HG03460 (cell line): ENCODE measurements around the gene HDLBP.
"Not testable (repeated sequence)": the region's sequence is repeated elsewhere in the genome, so short reads cannot be mapped to it uniquely, and the experiment has no call there.

ENCODE experiments used
- ATAC-seq: cut with Tn5 transposase; IDR thresholded peaks from one replicate; pipeline ENCODE4 v1.9.1; 2021; ENCODE audit not compliant: unreplicated experiment

The HDLBP gene

GRCh38 chr2:241330616-241330981 is 15.1 kb upstream of the HDLBP start:
- ATAC-seq = no peak

DNA sequence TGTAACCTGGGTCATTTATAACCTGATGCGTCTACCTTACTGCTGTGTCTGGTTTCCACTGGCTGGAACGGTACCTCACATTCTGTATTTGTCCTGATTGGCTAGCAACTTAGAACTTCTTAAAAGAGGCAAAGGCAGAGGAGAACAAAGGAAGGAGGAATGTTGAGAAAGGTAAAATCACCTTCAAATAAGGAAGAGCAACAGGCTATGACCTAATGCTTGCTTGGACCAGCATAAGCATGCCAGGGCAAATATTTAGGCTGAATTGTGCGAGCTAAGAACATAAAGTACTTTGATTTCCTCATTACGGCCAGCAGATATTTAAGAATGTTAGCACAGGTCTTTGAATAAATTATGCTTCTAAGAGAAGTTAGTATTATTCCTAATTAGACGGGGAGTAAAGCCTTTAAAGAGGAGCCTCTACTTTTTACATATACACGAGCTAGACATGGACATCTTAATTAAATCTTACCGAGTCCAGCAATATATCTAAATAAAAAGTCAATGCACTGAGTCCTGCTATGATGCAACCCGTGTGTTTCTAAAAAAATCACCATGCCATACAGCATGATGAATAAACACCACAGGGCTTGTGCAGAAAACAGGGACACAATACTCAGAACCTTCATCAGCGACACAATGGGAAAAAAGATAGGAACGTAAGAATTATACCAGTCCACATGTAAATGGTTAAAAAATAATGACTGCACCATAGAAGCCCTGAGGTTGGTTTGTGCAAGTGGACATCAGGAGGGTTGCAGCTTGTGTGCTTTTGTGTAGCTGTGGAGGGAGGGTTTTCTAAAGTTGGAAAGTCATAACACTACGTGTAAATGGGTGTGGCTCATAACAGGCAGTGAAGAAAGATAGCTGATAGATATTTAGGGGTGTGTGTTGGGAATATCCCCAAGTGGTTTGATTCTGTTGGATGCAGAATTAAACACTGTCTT is 14.5 kb upstream of the HDLBP start:
- ATAC-seq = no peak

DNA sequence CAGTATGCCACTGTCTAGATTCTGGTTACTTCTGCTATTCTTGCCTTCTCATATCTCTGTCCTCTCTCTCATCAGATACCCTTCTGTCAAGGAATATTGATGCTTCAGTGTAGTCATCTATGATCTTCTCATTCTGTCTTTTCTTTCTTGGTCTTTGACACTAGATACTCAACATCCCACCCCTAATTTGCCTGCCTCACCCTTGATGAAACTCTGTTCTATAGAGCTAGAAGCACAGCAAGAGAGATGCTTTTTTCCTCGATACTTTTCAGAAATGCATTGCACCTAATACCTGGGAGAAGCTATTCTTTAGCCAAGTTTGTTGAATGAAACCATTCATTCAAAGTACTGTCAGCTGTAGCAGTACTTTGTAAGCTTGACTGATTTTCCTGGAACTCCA is 9.8 kb upstream of the HDLBP start:
- ATAC-seq = no peak

GRCh38 chr2:241324775-241325174 is 9.3 kb upstream of the HDLBP start:
- ATAC-seq = no peak

DNA sequence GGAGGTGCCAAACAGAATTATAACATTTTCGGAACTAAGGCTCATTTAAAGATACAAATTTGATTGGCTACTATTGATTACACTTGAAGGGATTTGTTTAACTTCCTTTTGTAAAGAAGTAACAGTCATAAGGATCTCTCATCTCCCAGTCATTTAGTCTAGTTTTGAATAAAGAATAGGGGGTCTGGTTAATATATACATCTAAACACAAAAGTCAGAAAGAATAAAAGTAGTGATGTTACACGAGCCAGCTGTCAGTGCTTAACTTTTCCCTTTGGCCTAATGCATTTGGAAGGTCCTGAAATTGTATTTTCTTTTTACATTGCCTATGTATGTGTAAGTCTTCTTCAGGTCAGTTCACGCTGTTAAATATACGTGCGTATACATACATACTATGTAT is 8.3 kb upstream of the HDLBP start:
- ATAC-seq = no peak

DNA sequence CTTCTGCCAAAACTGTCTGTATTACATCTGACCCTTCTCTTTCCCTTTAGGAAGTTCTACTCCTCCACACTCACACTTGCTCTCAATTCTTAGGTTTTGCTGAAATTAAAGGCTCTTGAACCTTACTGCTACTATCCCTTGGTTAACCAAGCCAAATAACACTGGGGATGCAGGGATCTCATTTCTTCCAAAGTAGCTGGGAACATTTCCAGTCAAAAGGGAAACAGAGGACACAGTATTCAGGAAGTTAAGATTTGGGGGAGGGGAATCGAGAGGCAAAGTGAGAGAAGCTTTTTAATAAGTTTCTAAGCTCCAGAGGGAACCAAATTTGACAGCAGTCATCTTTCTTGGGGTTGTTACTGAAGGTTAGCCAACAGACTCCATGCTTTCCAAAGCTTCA is 6.4 kb upstream of the HDLBP start:
- no peak for ATAC-seq

DNA sequence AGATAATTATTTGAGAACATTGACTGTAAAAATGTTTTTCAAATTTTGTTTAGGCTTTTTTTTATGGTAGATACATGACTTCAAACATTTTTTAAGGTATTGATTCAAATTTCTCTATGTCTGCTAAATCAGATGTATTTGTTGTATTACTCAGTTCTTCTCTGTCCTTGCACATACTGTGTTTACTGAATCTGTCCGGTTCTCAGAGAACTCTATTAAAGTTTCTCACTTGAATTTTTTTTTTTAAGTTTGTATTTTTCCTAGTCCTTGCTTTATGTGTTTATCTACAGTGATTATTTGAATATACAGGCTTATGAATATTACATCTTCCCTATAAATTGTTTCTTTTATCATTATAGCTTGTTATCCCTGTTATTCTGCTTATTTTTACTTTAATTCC is 5.6 kb upstream of the HDLBP start:
- ATAC-seq = no peak

GRCh38 chr2:241320394-241320793 is 4.9 kb upstream of the HDLBP start:
- ATAC-seq = no peak

DNA sequence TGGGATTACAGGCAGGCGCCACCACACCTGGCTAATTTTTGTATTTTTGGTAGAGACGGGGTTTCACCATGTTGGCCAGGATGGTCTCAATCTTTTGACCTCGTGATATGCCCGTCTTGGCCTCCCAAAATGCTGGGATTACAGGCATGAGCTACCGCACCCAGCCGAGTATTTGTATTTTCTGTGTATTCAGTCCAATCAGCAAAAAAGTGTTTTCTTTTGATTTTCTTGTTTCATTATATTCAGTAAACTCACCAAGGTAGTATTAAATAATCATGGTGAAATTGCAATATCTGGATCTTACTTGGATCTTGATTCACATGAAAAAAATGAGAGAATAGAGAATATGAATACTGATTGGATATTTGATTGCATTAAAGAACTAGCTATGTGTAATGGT is 3.4 kb upstream of the HDLBP start:
- ATAC-seq = not testable (repeated sequence)

- ATAC-seq = no peak
Measured at GRCh38 chr2:241317391-241317790, 1.9 kb upstream of the HDLBP start.

- no peak for ATAC-seq
Measured at GRCh38 chr2:241316825-241317224, 1.4 kb upstream of the HDLBP start.

- ATAC-seq = peak; percentile 37
Measured at GRCh38 chr2:241315879-241316631, 583 bp upstream of the HDLBP start, which contains the start of gene SEPTIN2. Gene SEPTIN2, plus strand, starts transcription at chr2:241315925. Its CDS starts 8,308 bp downstream, at chr2:241324233.

GRCh38 chr2:241314226-241315092 is 1.0 kb downstream of the HDLBP start:
- no peak for ATAC-seq

DNA sequence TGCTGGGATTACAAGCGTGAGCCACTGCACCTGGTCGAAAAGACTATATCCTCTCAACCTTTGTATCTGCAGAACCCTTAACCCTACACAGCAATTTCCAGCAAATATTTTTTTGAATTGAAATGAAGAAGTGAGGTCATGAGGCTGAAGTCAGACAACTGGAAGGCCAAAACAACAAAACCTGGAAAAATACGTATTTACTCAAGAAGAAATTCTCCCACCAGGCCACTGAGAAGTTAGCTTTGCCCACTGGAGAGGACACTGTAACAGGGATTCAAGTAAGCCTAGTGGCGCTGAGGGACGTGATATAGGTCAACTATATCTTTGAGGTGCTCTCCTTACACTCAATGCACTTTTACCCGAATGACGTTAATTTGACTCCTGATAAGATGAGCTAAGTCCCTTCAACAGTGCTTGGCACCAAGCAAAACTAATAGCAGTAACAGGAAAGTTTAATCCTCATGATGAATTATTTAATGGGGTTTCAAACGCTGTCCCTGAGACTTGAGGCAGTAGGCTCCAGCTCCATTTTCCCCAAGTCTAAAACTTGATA is 1.9 kb downstream of the HDLBP start:
- no peak for ATAC-seq

- no peak for ATAC-seq
Measured at GRCh38 chr2:241312082-241312481, 3.4 kb downstream of the HDLBP start.

DNA sequence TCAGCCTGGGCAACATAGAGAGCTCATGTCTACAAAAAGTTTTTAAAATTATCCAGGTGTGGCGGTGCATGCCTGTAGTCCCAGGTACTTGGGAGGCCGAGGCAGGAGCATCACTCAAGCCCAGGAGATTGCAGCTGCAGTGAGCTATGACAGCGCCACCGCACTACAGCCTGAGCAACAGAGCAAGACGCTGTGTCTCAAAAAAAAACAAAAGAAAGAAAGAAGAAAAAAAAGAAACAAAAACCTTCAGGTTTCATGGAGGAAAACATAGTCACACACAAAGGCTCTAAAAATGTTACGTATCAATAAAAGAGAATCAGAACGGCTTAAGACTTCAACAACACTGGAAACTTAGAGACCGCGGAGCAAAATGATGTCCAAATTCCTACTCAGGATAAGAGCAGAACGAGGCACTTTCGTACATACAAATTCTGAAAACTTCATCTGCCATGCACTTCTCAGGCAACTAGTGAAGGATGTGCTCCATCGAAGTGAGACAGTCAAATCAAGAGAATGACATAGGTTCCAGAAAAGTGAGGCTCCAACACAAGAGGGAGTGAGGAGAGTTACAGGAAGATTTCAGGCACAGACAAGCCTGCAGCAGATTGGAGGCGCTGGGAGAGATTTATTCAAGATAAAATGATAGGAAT is 4.4 kb downstream of the HDLBP start:
- no peak for ATAC-seq

GRCh38 chr2:241309684-241310117 is 5.8 kb downstream of the HDLBP start:
- peak; percentile 51 for ATAC-seq

GRCh38 chr2:241308832-241309500 is 6.5 kb downstream of the HDLBP start:
- no peak for ATAC-seq

DNA sequence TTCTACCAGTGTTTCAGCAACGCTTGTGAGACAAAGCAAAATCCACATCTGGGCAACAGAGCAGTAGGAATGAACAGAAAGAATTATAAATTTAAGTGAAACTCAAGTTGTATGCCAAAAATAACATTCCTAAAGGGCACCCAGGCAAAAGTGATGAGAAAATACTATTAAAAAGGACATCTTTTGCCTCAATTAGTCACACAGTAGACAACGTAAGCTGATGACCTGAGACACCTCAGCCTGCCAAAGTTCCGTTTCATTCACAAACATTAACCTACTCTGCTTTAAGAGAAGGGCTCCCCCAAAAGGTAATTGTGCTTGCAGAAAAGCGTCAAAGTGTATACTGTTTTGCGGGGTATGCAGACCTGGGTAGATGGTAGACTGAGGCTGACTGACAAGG is 7.2 kb downstream of the HDLBP start:
- ATAC-seq = no peak

- ATAC-seq = no peak
Measured at GRCh38 chr2:241307055-241307454, 8.4 kb downstream of the HDLBP start.
